ENCODE results near the gene ADGRV1.

The ADGRV1 gene

DNA sequence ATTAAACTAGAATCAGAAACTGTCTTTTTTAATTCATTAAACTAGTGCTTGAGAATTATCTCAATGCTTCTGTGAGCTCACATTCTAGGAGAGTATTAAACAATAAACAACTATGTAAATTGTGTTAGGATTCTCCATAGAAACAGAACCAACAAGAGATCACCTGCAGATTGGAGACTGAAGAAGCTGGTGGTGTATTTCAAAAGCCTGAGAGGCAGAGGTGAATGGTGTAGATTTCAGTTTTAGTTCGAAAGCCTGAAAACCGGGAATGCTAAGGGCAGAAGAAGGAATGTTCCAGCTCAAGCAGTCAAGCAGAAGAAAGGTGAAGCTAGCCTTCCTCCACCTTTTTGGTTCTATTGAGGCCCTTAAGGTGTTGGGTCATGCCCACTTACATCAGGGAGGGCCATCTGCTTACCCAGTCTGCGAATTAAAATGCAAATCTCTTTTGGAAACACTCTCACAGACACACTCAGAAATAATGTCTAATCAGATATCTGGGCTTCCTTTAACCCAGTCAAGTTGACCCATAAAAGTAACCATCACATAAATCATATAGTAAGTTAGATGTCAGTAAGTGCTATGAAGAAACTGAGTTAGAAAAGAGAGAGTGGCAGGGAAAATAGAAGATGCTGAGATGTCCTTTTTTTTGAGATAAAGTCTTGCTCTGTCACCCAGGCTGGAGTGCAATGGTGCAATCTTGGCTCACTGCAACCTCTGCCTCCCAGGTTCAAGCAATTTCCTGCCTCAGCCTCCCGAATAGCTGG is 533.1 kb downstream of the ADGRV1 start:
- no peak for DNase-seq

DNA sequence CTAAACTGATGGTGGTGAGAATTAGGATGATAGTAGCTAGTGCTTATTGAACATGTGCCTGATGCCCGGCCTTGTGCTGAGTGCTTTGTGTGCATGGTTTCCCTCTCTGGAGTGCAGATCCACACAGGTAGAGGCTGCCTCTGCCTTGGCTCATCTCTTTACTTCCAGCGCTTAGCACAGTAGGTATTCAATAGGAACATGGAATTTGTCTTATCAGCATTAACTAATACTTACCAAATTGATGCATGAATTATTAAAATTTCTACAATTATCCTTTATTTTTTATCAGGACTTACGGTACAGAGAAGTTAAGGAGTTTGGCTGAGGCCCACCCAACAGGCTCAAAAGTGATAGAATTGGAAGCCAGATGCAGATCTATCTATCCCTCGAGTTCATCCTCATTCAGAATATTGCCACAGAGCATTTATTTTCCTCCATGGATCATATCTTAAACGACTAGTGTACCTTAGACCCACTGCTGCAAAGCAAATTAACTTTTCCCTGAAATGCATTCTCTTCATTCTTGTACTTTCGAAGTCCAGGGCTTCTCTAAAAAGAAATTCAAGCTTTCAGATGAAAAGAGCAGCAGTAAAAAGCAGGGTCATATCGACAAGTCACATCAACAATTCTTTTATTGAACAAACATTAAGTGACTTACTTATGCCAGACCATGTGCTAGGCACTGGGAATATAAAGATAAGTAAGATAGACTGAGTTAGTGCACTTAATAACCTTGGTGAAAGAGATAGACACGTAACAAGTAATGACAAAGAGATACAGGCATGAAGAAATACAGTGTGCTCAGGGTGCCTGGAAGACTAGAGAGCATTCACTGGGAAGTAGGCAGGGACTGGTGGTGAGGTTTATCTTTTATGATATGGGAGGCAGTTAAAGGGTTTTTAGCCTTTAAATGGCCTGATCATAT is 534.5 kb downstream of the ADGRV1 start:
- DNase-seq, result no peak

DNA sequence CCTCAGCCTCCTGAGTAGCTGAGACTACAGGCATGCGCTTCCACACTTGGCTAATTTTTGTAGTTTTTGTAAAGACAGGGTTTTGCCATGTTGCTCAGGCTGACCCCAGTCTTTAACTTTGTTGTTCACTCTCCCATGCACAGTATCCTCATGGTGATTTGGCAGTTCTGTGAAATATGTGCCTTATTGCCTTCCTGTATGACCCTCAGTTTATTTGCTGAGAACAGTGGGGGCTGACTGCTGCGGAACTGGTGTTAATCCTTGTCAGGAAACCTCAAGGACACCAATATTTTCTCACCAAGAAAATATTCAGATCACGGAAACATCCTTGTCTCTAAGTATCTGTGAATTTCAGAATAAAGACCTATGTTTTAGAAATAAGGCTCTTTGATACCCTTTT is 536.7 kb downstream of the ADGRV1 start:
- no peak for DNase-seq

DNA sequence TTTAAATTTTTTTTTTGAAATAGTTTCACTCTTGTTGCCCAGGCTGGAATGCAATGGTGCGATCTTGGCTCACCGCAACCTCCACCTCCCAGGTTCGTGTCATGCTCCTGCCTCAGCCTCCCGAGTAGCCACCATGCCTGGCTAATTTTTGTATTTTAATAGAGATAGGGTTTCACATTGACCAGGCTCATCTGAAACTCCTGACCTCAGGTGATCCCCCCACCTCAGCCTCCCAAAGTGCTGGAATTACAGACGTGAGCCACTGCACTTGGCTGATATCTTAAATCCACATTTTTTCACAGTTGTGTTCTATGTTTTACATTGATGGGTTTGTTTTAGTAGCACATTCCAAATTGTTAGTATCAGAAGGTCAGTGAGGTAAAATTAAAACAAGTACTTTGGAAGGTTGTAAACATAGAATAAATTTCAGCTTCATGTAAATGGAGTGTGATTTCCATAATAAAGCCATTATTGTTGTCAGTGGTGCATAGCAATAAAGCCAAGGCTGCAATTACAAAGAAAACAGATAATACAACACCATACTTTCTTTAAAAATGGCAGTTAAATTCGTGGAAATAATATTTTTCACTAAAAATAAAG is 537.3 kb downstream of the ADGRV1 start:
- no peak for DNase-seq

DNA sequence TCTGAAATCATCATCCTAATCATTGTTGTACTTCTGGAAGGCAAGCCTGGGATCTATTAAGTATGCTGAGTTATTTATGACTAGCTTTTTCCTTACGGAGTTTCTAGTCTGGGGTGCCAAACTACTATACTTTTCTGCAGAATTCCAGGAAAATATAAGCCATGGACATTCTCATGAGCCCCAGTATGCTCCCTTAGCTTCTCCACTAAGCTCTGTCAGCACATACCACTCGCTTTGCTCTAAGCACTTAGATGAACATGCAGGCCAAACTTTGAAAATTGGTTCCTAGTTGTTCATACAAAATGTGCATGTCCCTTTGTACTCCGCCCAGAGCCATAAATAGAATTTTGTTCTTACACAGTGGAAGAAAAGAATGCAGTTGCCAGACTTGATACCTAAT is 539.9 kb downstream of the ADGRV1 start:
- DNase-seq, result no peak

DNA sequence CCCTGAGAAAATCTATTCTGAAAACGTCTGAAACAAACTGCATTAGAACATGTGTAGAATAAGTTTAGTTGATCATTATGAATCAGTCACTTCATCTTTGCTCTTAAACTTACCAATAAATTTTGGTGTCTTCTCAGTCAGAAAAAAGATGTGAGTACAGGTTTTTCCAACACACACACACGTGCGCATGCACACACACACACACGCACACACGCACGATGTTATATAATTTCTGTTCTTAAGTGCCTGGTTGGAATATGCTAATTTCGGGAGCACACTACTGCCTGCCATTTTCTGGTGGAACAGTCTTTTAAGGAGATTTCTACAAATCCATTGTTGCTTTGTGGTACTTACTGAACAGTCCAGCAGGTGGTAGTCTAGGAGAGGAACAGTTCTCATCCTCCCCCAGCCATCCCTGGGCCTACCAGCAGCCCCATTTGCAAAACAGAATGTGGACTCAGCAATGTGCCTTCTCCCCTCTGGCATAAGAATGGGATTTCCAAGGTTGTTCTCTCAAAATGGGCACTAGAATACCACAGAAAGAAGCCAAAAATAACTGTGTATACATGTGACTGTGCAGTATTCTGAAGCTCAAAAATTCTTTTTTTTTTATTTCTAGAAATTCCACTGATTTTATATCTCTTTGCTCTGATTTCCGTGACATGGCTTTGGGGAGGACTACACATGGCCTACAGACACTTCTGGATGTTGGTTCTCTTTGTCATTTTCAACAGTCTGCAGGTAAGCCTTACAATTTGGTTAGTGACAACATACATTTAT is 543.2 kb downstream of the ADGRV1 start:
- peak; percentile 88 for DNase-seq

DNA sequence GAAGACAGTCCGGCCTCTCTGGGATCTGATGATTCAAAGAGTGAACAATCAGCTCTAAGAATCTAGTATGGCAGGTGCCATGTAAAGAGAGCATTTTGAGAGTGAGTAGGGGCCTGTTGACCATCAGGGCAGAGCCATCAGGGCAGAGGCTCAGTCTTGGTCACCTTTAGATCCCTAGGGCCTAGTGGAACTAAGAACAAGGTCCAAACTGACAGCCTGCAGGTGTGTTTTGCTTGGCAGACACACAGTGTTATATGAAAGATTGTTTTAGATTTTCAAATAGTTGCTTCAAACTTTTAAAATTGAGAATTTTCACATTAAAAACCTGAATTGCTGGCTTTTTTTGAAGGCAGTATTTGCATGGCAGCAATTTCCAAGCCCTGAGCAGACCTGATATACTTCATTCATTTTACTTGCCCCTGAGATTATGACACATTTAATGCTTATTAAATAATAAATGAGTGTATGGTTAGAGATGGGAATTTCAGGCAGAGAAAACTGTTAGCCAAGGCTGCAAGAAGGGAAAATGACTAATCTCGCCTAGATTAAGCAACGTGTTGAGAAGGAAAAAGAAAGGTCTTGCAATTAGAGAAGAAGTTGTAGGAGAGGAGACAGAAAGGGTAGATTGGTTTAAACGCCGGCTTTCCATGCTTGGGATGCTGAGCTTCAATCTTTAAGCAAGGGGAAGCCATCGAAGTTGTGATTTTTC is 544.9 kb downstream of the ADGRV1 start:
- no peak for DNase-seq

DNA sequence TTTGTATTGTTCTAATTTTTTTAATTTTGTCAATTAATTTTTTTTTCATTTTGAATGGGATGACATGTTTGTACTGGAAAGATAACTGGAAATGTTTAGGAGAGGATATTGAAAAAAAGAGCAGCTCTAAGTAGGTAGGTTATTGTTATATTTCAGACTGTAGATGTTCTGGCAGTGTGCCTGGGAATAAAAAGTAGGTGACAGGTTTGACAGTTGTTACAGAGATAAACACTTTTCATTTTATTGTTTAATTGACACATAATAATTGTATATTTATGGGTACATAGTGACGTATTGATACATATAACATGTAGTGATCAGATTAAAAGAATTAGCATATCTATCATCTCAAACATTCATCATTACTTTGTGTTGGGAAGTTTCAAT is 545.5 kb downstream of the ADGRV1 start:
- DNase-seq, result no peak

DNA sequence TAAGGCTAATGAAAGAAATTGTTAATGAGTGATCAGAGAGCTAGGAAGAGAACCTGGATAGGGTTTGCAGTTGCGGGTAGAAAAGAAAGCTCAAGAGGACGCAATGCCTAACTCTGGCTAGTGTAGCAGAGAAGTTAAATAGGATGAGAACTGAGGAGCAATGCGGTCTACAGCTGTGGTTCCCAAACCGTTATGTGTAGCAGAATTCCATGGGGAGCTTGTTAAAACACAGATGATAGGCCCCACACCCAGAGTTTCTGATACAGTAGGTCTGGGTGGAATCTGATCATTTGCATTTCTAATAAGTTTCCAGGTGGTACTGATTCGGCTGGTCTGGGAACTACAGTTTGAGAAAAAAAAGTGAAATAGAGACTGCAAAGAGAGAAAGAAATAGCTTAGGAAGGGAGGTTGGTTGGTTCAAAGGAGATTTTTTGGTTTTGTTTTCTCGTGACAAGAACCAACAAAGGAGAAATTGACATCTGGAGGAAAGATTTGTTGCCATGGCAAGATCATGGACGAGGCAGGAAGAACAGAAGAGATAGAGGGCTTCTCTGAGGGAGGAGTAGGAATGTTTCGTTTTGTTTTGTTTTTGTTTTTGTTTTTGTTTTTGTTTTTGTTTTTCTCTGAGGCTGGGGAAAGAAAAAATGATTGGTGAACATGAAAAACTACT is 548.4 kb downstream of the ADGRV1 start:
- DNase-seq, result no peak

DNA sequence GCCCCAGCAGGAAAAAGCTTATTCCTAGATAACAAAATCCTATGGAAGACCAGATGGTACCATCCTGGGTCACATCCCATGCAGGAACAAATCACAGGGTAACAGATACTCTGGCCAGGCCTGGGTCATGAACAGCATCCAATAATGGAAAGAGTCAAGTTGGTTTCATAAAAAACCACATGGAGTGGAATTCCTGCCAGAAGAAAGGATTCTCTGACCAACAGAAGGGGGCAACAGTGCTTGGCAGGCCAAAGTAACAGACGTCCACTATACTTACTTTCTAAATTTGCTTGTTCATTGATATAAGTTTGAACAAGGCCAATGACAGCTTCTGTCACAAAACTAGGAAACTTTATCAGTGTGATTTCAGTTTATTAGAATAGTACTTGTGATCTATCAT is 551.0 kb downstream of the ADGRV1 start:
- no peak for DNase-seq

DNA sequence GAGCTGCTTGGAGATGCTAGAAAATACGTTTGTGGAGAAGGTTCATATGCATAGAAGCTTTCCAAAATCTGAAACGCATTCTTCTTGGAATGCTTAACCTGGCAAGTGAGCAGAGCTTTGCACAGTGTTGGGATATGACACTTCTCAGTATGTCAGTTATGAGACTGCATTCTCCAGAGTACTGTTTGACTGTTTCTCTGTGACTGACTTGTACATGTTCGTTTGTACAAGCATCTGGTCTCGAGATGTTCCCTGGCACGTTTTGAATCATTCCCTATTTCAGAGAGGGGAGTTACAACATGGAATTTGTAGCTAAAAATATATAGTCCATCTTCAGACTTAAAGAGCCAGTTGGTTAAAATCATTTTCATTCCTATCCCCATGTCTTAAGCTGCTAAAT is 552.1 kb downstream of the ADGRV1 start:
- no peak for DNase-seq

DNA sequence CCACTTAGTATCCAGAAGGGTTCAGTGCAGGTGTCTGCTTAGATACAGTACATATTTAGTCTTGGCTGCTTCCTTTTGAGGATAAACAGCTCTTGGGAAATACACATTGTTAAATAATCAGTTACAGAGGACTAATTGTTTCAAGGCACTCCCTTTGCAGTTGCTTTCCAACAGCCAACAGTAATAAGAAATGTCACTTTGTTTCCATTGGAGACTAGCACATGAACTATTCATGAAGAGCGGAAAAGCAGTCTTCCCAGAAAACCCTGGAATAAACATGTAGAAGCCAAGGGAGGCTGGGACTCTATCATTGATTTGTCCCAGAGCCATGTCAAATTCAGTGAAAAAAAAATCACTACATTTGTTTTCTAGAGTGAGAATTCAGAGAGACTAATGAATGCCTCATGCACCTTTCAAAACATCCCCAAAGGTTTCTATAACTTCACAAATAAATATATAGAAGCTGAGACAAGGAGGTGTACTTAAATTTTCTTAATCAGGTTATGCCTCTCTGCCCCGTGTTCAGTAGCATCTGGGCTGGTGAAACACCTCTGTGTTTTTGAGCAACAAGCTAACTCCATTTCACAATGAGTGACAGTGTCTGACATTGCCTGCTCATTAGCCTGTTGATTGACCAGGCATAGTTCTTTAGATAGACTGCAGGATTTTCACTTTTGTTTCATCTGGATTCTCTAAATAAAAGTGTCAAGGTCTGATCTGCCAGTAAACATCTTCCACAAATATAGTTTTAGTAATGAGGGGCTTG is 553.1 kb downstream of the ADGRV1 start:
- peak; percentile 5 for DNase-seq

DNA sequence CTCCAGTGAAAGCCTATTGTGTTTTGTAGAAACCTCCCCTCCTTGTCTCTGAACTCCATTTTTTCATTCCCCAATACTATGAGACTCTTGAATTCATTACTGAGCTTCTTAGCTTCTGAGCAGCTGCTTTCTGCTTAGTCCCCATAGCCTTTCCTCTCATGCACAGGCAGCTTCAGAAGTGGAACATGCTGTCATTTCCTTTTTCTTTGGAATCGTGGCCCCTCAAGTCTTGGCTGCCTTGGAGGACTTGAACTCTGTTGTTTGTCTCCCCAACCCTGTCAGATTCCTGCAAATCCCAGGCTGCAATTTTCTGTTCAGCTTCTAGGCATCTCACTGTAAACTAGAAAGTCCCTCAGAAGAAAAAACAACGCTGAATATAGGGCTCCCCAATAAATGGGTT is 556.1 kb downstream of the ADGRV1 start:
- no peak for DNase-seq

DNA sequence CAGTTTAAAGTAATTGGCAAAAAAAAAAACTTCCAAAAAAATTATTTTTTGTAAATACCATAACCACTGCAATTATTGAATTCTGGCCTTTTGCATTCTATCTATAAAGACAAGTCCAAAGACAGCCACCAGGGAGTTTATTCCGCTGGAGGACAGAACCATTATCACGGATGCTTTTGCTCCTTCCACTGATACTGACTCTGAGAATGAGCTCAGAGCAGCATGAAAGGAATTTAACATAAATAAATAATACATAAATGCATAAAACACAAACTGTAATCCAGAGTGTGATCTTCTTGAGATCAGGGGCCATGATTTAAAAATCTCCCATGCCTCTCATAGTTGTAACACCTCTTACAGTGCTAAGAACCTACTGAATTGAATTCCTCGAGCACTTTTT is 559.8 kb downstream of the ADGRV1 start:
- DNase-seq, result no peak

DNA sequence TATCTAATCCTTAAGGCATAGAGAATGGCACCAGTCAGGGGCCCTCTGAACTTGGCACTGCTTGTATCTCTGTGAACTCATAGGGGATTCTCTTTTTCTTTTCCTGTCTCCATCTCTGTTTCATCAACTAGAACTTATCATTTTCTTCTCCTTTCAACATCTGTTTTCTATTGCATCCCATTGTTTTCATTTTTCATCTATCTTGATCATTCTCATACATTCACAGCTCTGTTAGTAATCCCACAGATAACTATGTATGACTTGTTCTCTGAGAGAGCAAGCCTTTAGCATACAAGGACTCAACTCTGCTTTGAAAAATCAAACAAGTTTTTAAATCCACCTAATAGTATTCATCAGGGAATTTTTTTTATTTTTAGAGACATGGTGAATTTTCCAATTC is 560.2 kb downstream of the ADGRV1 start:
- no peak for DNase-seq

DNA sequence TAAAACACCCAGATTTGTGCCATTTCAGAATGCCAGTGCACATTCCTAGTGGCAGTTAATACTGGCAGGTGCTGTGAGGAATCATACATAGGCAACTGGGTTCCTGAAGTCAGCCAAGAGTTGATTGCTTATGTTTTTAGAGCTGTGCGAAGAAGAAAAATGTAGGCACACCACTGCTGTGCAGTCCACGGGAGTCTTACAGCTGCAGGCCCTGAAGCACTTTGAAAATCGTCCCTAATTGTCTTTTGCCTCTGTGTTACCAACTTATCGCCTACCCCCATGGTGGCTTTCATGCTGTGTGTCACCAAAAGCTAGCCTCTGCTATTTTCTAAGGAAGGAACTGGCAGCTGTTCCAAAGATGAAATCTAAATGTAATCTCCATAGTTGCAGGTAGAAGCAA is 560.6 kb downstream of the ADGRV1 start:
- no peak for DNase-seq

DNA sequence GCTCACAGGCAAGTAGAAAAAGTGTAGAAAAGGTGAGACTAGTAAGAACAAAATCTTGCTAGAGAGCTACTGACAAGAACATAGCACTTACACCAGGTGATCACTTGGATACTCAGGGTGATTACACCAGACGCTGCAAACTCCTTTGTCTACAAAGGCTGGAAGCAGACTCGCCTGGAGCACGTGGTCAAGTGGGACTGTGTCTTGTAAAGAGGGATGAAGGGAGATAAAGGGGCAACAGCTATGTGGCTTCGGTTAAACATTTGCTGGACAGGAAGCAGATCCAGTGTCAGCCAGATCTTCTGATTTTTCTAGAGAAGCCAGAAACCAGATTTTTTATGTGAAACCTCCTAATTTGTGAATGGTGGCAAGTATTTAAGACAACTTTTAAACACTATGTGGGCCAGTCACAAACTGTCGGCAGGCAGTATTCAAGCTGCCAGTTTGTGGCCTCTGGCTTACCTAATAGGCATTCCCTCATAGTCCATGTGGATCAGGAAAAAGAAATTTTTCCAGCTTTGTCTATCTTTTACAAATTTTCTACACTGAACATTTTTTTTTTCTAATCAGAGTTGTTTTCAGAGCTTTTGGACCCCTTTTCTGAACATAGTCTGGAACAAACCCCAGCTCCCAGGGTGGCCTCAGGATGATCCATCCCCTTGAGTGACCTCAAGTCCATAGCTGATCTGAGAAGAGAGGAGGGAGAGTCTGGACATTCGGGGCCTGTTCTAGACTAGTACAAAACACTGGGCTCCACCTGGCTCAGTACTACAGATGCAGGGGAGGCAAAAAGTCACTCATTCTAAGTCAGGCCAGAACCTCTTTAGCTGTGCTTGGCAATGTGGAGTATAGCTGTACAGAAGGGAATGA is 561.6 kb downstream of the ADGRV1 start:
- DNase-seq, result no peak

DNA sequence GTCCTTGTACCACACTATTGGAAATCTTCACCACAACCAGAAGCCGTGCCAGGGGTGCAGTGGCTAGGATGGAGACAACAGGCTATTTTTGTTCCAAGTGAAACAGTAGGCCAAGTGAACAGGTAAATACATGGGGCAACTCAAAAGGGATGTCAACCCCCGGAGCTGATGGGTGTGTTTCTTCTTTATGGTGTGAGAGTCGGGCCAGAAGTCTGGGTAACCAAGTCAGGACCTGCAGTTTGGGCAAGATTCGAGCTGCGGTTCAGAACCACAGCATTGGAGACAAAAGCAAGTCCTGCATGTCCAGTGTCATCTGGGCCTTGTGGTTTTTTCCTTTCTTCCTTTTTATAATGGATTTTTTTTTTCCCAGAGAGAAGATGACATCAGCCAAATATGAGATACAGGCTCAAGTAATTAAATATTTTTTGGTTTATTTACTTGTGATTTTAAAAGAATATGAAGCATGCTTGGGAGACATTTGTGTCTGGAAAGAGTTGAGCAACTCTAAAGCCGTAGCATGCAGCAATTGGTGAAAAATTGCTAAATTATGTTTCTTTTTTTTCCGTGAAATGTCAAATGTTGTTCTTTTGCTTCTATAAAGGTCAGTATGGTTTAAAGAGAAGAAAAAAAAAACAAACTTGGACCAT is 562.9 kb downstream of the ADGRV1 start:
- no peak for DNase-seq

DNA sequence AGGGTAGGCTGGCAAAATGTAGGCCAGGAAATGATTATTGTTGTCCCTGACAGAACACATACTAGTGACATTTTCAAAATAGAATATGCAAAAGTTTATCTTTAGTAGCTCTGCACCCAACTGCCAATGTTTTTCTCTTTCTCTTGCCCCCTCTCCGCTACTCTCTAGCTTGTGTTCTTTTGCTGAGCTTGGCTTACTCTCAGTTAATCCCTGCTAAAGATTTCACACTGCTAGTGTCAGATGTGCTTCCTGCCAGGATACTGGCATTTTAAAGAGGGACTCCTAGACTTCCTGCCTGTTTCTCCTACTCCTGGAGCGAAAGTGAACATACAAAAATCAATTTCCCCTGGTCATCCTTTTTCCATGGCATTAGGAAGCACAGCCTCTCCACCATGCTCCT is 564.1 kb downstream of the ADGRV1 start:
- DNase-seq, result no peak

Measured in hematopoietic multipotent progenitor cell treated with erythropoietin and hydrocortisone succinate and interleukin-3 and kit ligand, for 6 days (in vitro differentiated cells).